Spleen (tissue), 7 donors: ENCODE measurements around the gene SERINC3.

Experiments
- CTCF ChIP-seq, 11 experiments: fragments of 200-600 bp in 7 of 11; fragments of 450-650 bp in 4 of 11; sonication (generic) in 4 of 11; IDR thresholded peaks in 8 of 11; conservative IDR thresholded peaks in 3 of 11; 1 replicate in 7 of 11; 2 replicates in 4 of 11; pipeline versions ENCODE4 v1.4.0 to v1.8.0; 2016 to 2021; ENCODE audit warnings: antibody characterized with exemption in 11 of 11, inconsistent platforms in 4 of 11, mild to moderate bottlenecking in 1 of 11
- POLR2AphosphoS5 ChIP-seq, 3 donors: sonication (generic); formaldehyde crosslinking; IDR thresholded peaks; one replicate each; pipeline ENCODE4 v1.5.1; 2017; ENCODE audit warnings: antibody characterized with exemption in 3 of 3
- donor health status: DM: no; HTN: no; CAD: no; lungs with moderate emphysema.
- donor health status: DM: no; HTN: no; CAD: no.
- donor health status: DM: no; HTN: no; CAD: no.

GRCh38 chr20:44517454-44517853 lies 4.4 kb downstream of the SERINC3 start:
- no peak for TF ChIP-seq POLR2AphosphoS5 (IDR thresholded peaks at IDR 0.05)
- no peak for TF ChIP-seq CTCF (IDR thresholded peaks at IDR 0.05 in 8 of 11, conservative IDR thresholded peaks at IDR 0.05 in 3 of 11)
